ENCODE measurements around the gene TMEM209.
"Not testable (repeated sequence)": the region's sequence is repeated elsewhere in the genome, so short reads cannot be mapped to it uniquely, and the experiment has no call there.

The TMEM209 gene

DNA sequence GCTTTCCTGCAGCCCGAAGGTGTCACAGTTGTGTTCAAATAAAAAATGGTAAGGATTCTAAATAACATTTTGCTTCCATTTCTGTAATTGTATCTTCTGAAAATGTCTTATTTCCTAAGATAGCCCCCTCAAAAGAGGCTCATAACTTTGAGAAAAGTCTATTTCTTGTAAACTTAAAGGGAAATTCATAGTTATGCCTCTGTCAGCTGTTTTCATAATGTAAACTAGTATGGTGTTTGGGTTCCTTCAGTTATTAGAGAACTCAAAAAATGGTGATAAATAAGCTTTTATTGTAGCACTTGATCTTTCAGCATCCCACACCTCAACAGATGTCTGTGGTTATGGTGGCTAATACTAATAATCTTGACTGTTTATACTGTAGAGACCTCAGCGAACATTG is 77.8 kb downstream of the TMEM209 start:
- no peaks in the 10 kb centered on the region for H4K20me1 ChIP-seq (ENCODE audit: insufficient read depth, low read length)
- no peak overlapping the region for H3K27ac ChIP-seq (ENCODE audit: low read depth, low read length, poor library complexity, severe bottlenecking)
- TF ChIP-seq, protein P1, sequence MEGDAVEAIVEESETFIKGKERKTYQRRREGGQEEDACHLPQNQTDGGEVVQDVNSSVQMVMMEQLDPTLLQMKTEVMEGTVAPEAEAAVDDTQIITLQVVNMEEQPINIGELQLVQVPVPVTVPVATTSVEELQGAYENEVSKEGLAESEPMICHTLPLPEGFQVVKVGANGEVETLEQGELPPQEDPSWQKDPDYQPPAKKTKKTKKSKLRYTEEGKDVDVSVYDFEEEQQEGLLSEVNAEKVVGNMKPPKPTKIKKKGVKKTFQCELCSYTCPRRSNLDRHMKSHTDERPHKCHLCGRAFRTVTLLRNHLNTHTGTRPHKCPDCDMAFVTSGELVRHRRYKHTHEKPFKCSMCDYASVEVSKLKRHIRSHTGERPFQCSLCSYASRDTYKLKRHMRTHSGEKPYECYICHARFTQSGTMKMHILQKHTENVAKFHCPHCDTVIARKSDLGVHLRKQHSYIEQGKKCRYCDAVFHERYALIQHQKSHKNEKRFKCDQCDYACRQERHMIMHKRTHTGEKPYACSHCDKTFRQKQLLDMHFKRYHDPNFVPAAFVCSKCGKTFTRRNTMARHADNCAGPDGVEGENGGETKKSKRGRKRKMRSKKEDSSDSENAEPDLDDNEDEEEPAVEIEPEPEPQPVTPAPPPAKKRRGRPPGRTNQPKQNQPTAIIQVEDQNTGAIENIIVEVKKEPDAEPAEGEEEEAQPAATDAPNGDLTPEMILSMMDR (IDR thresholded peaks at IDR 0.05; ENCODE audit: low read length) = no peak
- TF ChIP-seq EZH2 (IDR thresholded peaks at IDR 0.05; ENCODE audit: borderline replicate concordance, low read length) = no peak
- no peaks in the 10 kb centered on the region for H3K9me3 ChIP-seq (ENCODE audit: low read length)
- no peak overlapping the region for H3K4me2 ChIP-seq (ENCODE audit: low read length)
- no peaks in the 10 kb centered on the region for H3K4me1 ChIP-seq (ENCODE audit: insufficient read depth, low read length, severe bottlenecking)
- H3K9ac ChIP-seq (ENCODE audit: low read length) = no peak overlapping the region
- H3K9me2 ChIP-seq (ENCODE audit: low read depth, low read length) = no peaks in the 10 kb centered on the region
- H2AFZ ChIP-seq (ENCODE audit: low read length) = no peak overlapping the region
- H3F3A ChIP-seq (ENCODE audit: insufficient read depth, low read length) = no peaks in the 10 kb centered on the region
- no peaks in the 10 kb centered on the region for H3K79me2 ChIP-seq (ENCODE audit: insufficient read depth, low read length)
- H3K36me3 ChIP-seq (ENCODE audit: insufficient read depth, low read length) = peaks cover 85% of the 10 kb centered on the region
- H3K27me3 ChIP-seq (ENCODE audit: insufficient read depth, low read length) = no peaks in the 10 kb centered on the region
- H3K4me3 ChIP-seq (ENCODE audit: low read depth, low read length, poor library complexity, severe bottlenecking) = no peak overlapping the region

DNA sequence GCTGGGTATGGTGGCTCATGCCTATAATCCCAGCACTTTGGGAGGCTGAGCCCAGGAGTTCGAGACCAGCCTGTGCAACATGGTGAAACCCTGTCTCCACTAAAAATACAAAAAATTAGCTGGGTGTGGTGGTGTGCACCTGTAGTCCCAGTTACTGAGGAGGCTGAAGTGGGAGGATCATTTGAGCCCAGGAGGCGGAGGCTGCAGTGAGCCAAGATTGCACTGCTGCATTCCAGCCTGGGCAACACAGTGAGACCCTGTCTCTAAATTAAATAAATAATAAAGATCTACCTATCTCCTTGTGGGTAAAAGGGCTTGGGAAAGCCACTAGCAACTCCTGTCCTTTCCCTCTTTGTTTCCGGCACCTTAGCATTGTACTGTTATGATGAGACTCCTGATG is 78.4 kb downstream of the TMEM209 start:
- not testable (repeated sequence) for H3F3A ChIP-seq (ENCODE audit: insufficient read depth, low read length); H3K9me2 ChIP-seq (ENCODE audit: low read depth, low read length); H3K9ac ChIP-seq (ENCODE audit: low read length); H3K4me3 ChIP-seq (ENCODE audit: low read depth, low read length, poor library complexity, severe bottlenecking); H3K79me2 ChIP-seq (ENCODE audit: insufficient read depth, low read length); H3K9me3 ChIP-seq (ENCODE audit: low read length); H3K4me1 ChIP-seq (ENCODE audit: insufficient read depth, low read length, severe bottlenecking); H3K4me2 ChIP-seq (ENCODE audit: low read length); H2AFZ ChIP-seq (ENCODE audit: low read length); H4K20me1 ChIP-seq (ENCODE audit: insufficient read depth, low read length); H3K27me3 ChIP-seq (ENCODE audit: insufficient read depth, low read length); H3K27ac ChIP-seq (ENCODE audit: low read depth, low read length, poor library complexity, severe bottlenecking)
- H3K36me3 ChIP-seq (ENCODE audit: insufficient read depth, low read length) = peaks cover 85% of the 10 kb centered on the region

DNA sequence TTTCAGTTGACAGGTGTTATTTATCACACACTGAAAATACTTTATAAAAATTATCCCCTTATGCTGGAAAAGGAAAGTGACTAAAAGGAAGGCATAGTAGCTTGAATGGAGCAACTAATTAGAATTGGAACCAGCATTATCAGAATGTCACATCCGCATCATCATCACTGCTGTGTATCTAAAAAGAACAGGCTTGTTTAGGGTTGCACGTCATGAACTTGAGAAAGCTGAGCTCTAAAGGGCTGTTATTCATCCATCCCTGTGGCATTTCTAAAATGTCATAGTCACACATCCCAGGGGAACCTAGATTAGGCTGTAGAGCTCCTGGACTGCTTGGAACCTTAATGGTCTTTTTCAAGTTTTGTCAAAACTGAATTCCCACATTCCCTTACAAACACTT is 80.5 kb downstream of the TMEM209 start:
- no peaks in the 10 kb centered on the region for H3K79me2 ChIP-seq (ENCODE audit: insufficient read depth, low read length)
- no peak for TF ChIP-seq EZH2 (IDR thresholded peaks at IDR 0.05; ENCODE audit: borderline replicate concordance, low read length)
- TF ChIP-seq, protein P1 (IDR thresholded peaks at IDR 0.05; ENCODE audit: low read length) = no peak

DNA sequence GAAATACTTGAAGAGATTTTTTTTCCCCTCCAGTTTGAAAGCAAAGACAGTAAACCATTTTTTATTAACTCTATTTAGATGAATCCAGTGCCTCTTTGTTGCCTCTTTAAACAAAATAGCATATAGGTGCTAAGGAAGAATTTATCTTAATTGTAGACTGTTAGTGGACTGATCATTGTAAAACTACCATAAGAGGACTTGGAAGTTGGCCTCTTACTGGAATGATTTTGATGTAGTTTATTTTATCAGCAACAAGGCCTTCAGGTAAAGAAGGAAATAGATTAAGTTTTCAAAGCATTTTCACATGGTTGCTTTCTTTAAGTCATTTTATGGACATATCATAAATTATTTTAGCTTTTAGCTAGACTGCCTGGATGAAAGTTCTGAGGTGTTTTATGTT is 81.7 kb downstream of the TMEM209 start:
- Histone ChIP-seq H3K36me3 (ENCODE audit: insufficient read depth, low read length) (peaks cover 78% of the 10 kb centered on the region), H3K27ac (ENCODE audit: low read depth, low read length, poor library complexity, severe bottlenecking) (no peak overlapping the region), H3K9ac (ENCODE audit: low read length) (no peak overlapping the region), H3K9me2 (ENCODE audit: low read depth, low read length) (no peaks in the 10 kb centered on the region), H3K4me2 (ENCODE audit: low read length) (no peak overlapping the region), H2AFZ (ENCODE audit: low read length) (no peak overlapping the region), H3F3A (ENCODE audit: insufficient read depth, low read length) (no peaks in the 10 kb centered on the region), H3K79me2 (ENCODE audit: insufficient read depth, low read length) (no peaks in the 10 kb centered on the region), H3K27me3 (ENCODE audit: insufficient read depth, low read length) (no peaks in the 10 kb centered on the region), H3K4me3 (ENCODE audit: low read depth, low read length, poor library complexity, severe bottlenecking) (no peak overlapping the region), H3K9me3 (ENCODE audit: low read length) (no peaks in the 10 kb centered on the region), H4K20me1 (ENCODE audit: insufficient read depth, low read length) (no peaks in the 10 kb centered on the region), H3K4me1 (ENCODE audit: insufficient read depth, low read length, severe bottlenecking) (no peaks in the 10 kb centered on the region)
- TF ChIP-seq, protein P1 (IDR thresholded peaks at IDR 0.05; ENCODE audit: low read length) = no peak
- no peak for TF ChIP-seq EZH2 (IDR thresholded peaks at IDR 0.05; ENCODE audit: borderline replicate concordance, low read length)

More for the DNA sequence above, 80.5 kb downstream of the TMEM209 start:
- Histone ChIP-seq H3K4me3 (ENCODE audit: low read depth, low read length, poor library complexity, severe bottlenecking) (no peak overlapping the region), H2AFZ (ENCODE audit: low read length) (no peak overlapping the region), H3K9me2 (ENCODE audit: low read depth, low read length) (no peaks in the 10 kb centered on the region), H4K20me1 (ENCODE audit: insufficient read depth, low read length) (no peaks in the 10 kb centered on the region), H3K27ac (ENCODE audit: low read depth, low read length, poor library complexity, severe bottlenecking) (no peak overlapping the region), H3K9ac (ENCODE audit: low read length) (no peak overlapping the region), H3K4me1 (ENCODE audit: insufficient read depth, low read length, severe bottlenecking) (no peaks in the 10 kb centered on the region), H3K36me3 (ENCODE audit: insufficient read depth, low read length) (peaks cover 86% of the 10 kb centered on the region), H3K27me3 (ENCODE audit: insufficient read depth, low read length) (no peaks in the 10 kb centered on the region), H3F3A (ENCODE audit: insufficient read depth, low read length) (no peaks in the 10 kb centered on the region), H3K9me3 (ENCODE audit: low read length) (no peaks in the 10 kb centered on the region), H3K4me2 (ENCODE audit: low read length) (no peak overlapping the region)
